Ascending aorta (tissue), 2 donors: ENCODE results near the gene CDK14. TPM values are rescaled to one million over a fixed set of nuclear protein-coding genes. Genes with fewer than 3 reads are reported as not detected.
"Not testable (repeated sequence)": the region's sequence is repeated elsewhere in the genome, so short reads cannot be mapped to it uniquely, and the experiment has no call there.

Experiments
- DNase-seq, 2 donors: peaks; one replicate each; pipeline ENCODE4 v3.0.0-alpha.2; 2019; ENCODE audit warnings: low spot score in 2 of 2
- H3K27ac ChIP-seq, 2 donors: fragments of 200-600 bp; sonication (generic); one replicate each; pipeline ENCODE4 v1.5.1; 2016 to 2017; ENCODE audit warnings: mild to moderate bottlenecking in 1 of 2
- H3K27me3 ChIP-seq: fragments of 200-600 bp; sonication (generic); one replicate; pipeline ENCODE4 v1.5.1; 2017
- H3K36me3 ChIP-seq, 2 donors: fragments of 200-600 bp; sonication (generic); one replicate each; pipeline ENCODE4 v1.5.1; 2016
- H3K4me1 ChIP-seq, 2 donors: fragments of 200-600 bp; sonication (generic); one replicate each; pipeline ENCODE4 v1.5.1; 2016 to 2017; ENCODE audit warnings: mild to moderate bottlenecking in 1 of 2
- H3K4me3 ChIP-seq, 2 donors: fragments of 200-600 bp; sonication (generic); one replicate each; pipeline ENCODE4 v1.5.1; 2016 to 2017; ENCODE audit warnings: mild to moderate bottlenecking in 1 of 2
- H3K9me3 ChIP-seq, 2 donors: fragments of 200-600 bp; sonication (generic); one replicate each; pipeline ENCODE4 v1.5.1; 2016
- CTCF ChIP-seq, 3 experiments: fragments of 200-600 bp in 2 of 3; fragments of 450-650 bp in 1 of 3; sonication (generic) in 2 of 3; IDR thresholded peaks; one replicate each; pipeline ENCODE4 v1.5.1; 2016 to 2019; ENCODE audit warnings: antibody characterized with exemption in 3 of 3, mild to moderate bottlenecking in 1 of 3, moderate library complexity in 1 of 3
- intact Hi-C: fragments of 100-400 bp; cut with DNase I; formaldehyde crosslinking; loops from one replicate; pipeline ENCODE4 v1.15.1; 2023
- total RNA-seq: library from RNA; depleted of rRNA; stranded (reverse); fragments of >200 nt; gene quantifications from one replicate; pipeline ENCODE4 v1.1.0, GENCODE V29; 2016

CDK14 gene
- total RNA-seq, 1 donor from 2014 or later: 5.1 TPM

- intact Hi-C loops: loop anchor here (10.0 kb wide), 1 partner anchor 541 kb away; the partner anchor contains the start of gene FZD1
- Histone ChIP-seq H3K4me3 (no peak overlapping the region), H3K9me3 (no peaks in the 10 kb centered on the region), H3K27ac (no peak overlapping the region), H3K4me1 (peaks cover 3 to 12% of the 10 kb centered on the region in 2 donors), H3K36me3 (no peaks in the 10 kb centered on the region), H3K27me3 (no peaks in the 10 kb centered on the region)
- DNase-seq: no peak
- TF ChIP-seq CTCF (IDR thresholded peaks at IDR 0.05): no peak
Measured at GRCh38 chr7:90723866-90724265, 127.7 kb downstream of the CDK14 start.

- peaks cover 3 to 9% of the 10 kb centered on the region in 2 donors for H3K4me1 ChIP-seq
- no peak for DNase-seq
- no peak for TF ChIP-seq CTCF (IDR thresholded peaks at IDR 0.05)
- no peaks in the 10 kb centered on the region for H3K9me3 ChIP-seq
- no peak overlapping the region for H3K27ac ChIP-seq
- no peak overlapping the region for H3K4me3 ChIP-seq
- intact Hi-C loops: loop anchor here (10.0 kb wide), 1 partner anchor 539 kb away; the partner anchor contains the start of gene FZD1
- no peaks in the 10 kb centered on the region for H3K27me3 ChIP-seq
- H3K36me3 ChIP-seq: no peaks in the 10 kb centered on the region
Measured at GRCh38 chr7:90726120-90726519, 130.0 kb downstream of the CDK14 start.

GRCh38 chr7:90726623-90727022 is 130.5 kb downstream of the CDK14 start:
- intact Hi-C loops: loop anchor here (10.0 kb wide), 1 partner anchor 538 kb away; the partner anchor contains the start of gene FZD1
- Histone ChIP-seq H3K36me3 (no peaks in the 10 kb centered on the region), H3K9me3 (no peaks in the 10 kb centered on the region), H3K4me1 (peaks cover 3 to 7% of the 10 kb centered on the region in 2 donors), H3K27me3 (no peaks in the 10 kb centered on the region), H3K27ac (no peak overlapping the region), H3K4me3 (no peak overlapping the region)
- TF ChIP-seq CTCF (IDR thresholded peaks at IDR 0.05): no peak
- DNase-seq: no peak

- no peaks in the 10 kb centered on the region for H3K27me3 ChIP-seq
- no peak for DNase-seq
- intact Hi-C loops: loop anchor here (10.0 kb wide), 1 partner anchor 537 kb away; the partner anchor contains the start of gene FZD1
- H3K4me3 ChIP-seq: no peak overlapping the region
- H3K9me3 ChIP-seq: no peaks in the 10 kb centered on the region
- H3K36me3 ChIP-seq: no peaks in the 10 kb centered on the region
- H3K4me1 ChIP-seq: peaks cover 3 to 5% of the 10 kb centered on the region in 2 donors
- TF ChIP-seq CTCF (IDR thresholded peaks at IDR 0.05): no peak
- no peak overlapping the region for H3K27ac ChIP-seq
Measured at GRCh38 chr7:90727412-90727811, 131.3 kb downstream of the CDK14 start.

GRCh38 chr7:90728568-90728967 is 132.4 kb downstream of the CDK14 start:
- no peak for TF ChIP-seq CTCF (IDR thresholded peaks at IDR 0.05)
- Histone ChIP-seq H3K4me1 (peaks cover 3 to 5% of the 10 kb centered on the region in 2 donors), H3K27ac (no peak overlapping the region), H3K36me3 (no peaks in the 10 kb centered on the region), H3K27me3 (no peaks in the 10 kb centered on the region), H3K9me3 (no peaks in the 10 kb centered on the region), H3K4me3 (no peak overlapping the region)
- no peak for DNase-seq
- intact Hi-C loops: loop anchor here (10.0 kb wide), 1 partner anchor 536 kb away; the partner anchor contains the start of gene FZD1

- H3K4me3 ChIP-seq, H3K27me3 ChIP-seq, H3K27ac ChIP-seq, H3K9me3 ChIP-seq, H3K4me1 ChIP-seq, DNase-seq, intact Hi-C loops: not testable (repeated sequence)
- peaks cover 0 to 17% of the 10 kb centered on the region in 2 donors for H3K36me3 ChIP-seq
Measured at GRCh38 chr7:90735611-90736280, 139.6 kb downstream of the CDK14 start.
